AG04450 (cell line): ENCODE measurements around the gene SIDT1. TPM values are rescaled to one million over a fixed set of nuclear protein-coding genes. Genes with fewer than 3 reads are reported as not detected.

Source experiments
- CTCF ChIA-PET: fragments of 300-600, 350-600 bp; formaldehyde crosslinking; extraction: SDS; loops from one replicate; lab custom pipeline; 2022; ENCODE audit warnings: antibody characterized with exemption, inconsistent platforms; lab: Charles Lee
- POLR2A ChIA-PET: fragments of 350-600 bp; formaldehyde crosslinking; extraction: SDS; loops from one replicate; lab custom pipeline; 2021; ENCODE audit warnings: antibody characterized with exemption, inconsistent platforms; lab: Yijun Ruan, JAX
- DNase-seq: peaks from one replicate; pipeline ENCODE4 v3.0.0-alpha.2; 2011; ENCODE audit warnings: low read depth, low spot score
- H3K27ac ChIP-seq: one replicate; pipeline ENCODE4 v1.5.1; 2012; ENCODE audit warnings: low read depth, low read length, control low read depth
- H3K27me3 ChIP-seq: one replicate; pipeline ENCODE4 v1.6.0; 2012; ENCODE audit warnings: low read length; ENCODE audit not compliant: control insufficient read depth, insufficient read depth
- H3K4me3 ChIP-seq: 2 replicates; pipeline ENCODE4 v1.5.1; 2011; ENCODE audit warnings: mild to moderate bottlenecking, low read depth, low read length, control low read depth
- H3K9me3 ChIP-seq: 2 replicates; pipeline ENCODE4 v1.5.1; 2012; ENCODE audit warnings: low read length; ENCODE audit not compliant: control insufficient read depth, insufficient read depth
- CTCF ChIP-seq: IDR thresholded peaks from 2 replicates; pipeline ENCODE4 v1.5.1; 2011; ENCODE audit warnings: low read depth, low read length, control low read depth, inconsistent platforms
- polyA plus RNA-seq: library from polyadenylated mRNA; depleted of rRNA; stranded (reverse); fragments of >200 nt; gene quantifications from 2 replicates; pipeline ENCODE4 v1.2.3, GENCODE V29; 2011

SIDT1 gene
- polyA plus RNA-seq, 1 experiment: not detected

DNA sequence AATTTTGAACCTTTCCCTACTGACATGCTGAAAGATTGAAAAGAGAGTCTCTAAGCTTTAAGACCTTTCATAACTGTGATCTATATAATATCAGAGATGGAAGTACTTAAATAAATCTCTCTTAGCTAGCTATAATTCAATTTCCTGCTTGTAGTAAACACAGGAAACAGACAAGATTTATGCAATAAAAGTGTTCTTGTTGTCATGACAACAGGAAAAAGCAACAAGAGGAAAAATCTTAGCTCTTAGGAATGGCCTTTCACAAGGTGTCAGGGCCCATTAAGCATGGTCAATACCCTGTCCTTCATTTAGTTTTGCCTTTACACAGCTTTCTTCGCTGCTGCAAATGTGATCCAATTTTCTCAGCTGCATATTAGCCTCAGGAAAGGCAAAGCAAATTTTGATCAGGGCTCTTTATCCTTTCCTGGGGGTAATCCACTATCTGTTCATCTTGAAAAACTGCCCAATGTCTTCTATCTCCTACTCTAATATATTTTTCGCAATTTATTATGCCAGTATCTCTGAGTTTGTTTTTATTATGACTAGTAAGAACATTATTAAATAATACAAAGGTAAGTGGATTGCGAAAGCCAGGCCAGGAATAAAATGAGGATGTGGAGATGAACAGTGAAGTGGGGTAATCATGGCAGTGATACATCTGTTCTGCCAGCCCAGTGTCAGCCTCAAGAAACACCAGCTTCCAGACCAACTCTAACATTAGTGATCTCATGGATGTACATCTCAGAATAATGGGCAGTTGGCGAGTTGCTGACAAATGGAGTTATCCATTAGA lies 28.7 kb downstream of the SIDT1 start:
- Histone ChIP-seq H3K9me3 (no peaks in the 10 kb centered on the region), H3K27me3 (peaks cover 4% of the 10 kb centered on the region), H3K4me3 (no peak overlapping the region), H3K27ac (no peak overlapping the region)
- TF ChIP-seq CTCF: no peak
- no peak for DNase-seq
- ChIA-PET CTCF (interaction anchor here (3.0 kb wide), 1 partner anchor 17 kb away, joined by 11 read pairs; no protein-coding TSS in a partner anchor), POLR2A (no interaction called here)

DNA sequence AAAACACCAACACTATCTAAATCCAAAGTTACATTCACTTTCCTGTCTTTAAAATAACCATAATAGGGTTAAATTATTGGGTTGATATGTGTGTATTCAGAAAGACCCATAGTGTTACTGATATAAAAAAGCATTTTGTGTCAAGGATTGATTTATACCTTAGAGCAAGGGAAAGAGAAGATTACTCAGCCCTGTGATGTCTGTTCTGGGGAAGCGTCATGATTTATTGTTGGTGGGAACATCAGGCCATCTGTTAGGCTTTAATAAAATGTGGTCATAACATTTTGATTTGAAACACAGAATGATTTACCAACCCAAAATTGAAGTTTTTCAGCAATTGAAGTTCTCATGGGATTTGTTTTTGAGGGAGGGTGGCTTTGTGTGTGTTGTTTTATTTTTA lies 33.2 kb downstream of the SIDT1 start:
- Histone ChIP-seq H3K27me3 (peaks cover 10% of the 10 kb centered on the region), H3K9me3 (no peaks in the 10 kb centered on the region), H3K27ac (no peak overlapping the region), H3K4me3 (no peak overlapping the region)
- DNase-seq: no peak
- CTCF ChIA-PET: no interaction called here
- no peak for TF ChIP-seq CTCF
- POLR2A ChIA-PET: no interaction called here

DNA sequence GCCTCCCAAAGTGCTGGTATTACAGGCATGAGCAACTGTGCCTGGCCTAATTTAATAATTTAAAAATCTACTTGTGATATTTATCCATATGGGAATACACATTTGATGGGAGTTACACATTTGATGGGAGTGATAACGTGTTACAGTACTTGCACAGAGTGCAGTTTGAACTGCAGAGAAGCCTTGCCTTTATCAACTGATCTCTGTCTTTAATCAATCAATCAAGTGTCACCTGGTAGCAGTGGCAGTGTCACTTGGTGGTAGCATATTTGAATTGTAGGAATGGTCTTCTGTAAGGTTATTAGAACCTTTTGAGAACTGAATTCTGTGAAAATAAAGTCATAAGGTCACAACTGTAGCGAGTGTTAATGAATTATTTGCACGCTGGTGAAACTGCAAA lies 37.8 kb downstream of the SIDT1 start:
- no peak for DNase-seq
- H3K27me3 ChIP-seq: peaks cover 18% of the 10 kb centered on the region
- H3K4me3 ChIP-seq: no peak overlapping the region
- no peaks in the 10 kb centered on the region for H3K9me3 ChIP-seq
- POLR2A ChIA-PET: no interaction called here
- no peak for TF ChIP-seq CTCF
- H3K27ac ChIP-seq: no peak overlapping the region
- CTCF ChIA-PET: no interaction called here

- Histone ChIP-seq H3K9me3 (no peaks in the 10 kb centered on the region), H3K4me3 (no peak overlapping the region), H3K27ac (no peak overlapping the region), H3K27me3 (peaks cover 17% of the 10 kb centered on the region)
- ChIA-PET POLR2A (no interaction called here), CTCF (no interaction called here)
- TF ChIP-seq CTCF: no peak
- no peak for DNase-seq
Observed at GRCh38 chr3:113571360-113571759, 39.0 kb downstream of the SIDT1 start.

DNA sequence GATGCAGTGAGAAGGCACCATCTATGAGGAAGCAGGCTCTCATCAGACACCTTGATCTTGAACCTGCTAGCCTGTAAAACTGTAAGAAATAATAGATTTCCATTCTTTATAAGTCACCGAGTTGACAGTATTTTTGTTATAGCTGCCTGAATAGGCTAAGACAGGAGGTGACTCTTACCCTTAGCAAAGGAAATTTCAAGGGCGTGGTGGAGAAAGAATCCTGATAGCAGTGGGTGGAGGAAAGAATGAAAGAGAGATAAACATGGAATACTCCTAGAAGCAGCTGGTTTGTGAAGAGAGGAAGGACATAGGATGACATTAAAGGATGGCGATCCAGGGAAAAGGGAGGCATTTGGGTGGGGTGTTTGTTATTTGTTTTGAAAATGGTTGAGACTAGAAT lies 41.4 kb downstream of the SIDT1 start:
- Histone ChIP-seq H3K4me3 (no peak overlapping the region), H3K27me3 (peaks cover 17% of the 10 kb centered on the region), H3K27ac (no peak overlapping the region), H3K9me3 (no peaks in the 10 kb centered on the region)
- DNase-seq: no peak
- ChIA-PET CTCF (no interaction called here), POLR2A (no interaction called here)
- no peak for TF ChIP-seq CTCF
